Omental fat pad (tissue), 4 donors: ENCODE data around the gene DCXR. TPM values are rescaled to one million over a fixed set of nuclear protein-coding genes. Genes with fewer than 3 reads are reported as not detected.

Source experiments
- ATAC-seq: fragments of 150-250 bp; one replicate; pipeline ENCODE4 v1.9.1; 2016; ENCODE audit warnings: mild to moderate bottlenecking, moderate library complexity; ENCODE audit not compliant: low FRiP score
- DNase-seq: peaks from one replicate; pipeline ENCODE4 v3.0.0-alpha.2; 2019; ENCODE audit warnings: low spot score
- CTCF ChIP-seq, 3 donors: fragments of 450-650 bp; IDR thresholded peaks; one replicate each; pipeline ENCODE4 v1.5.1; 2016 to 2017; ENCODE audit warnings: antibody characterized with exemption in 3 of 3, mild to moderate bottlenecking in 3 of 3, moderate library complexity in 2 of 3
- total RNA-seq, 4 donors: library from RNA; depleted of rRNA; stranded (reverse); fragments of >200 nt; gene quantifications; one replicate each; pipeline ENCODE4 v1.1.0, GENCODE V29; 2016

Gene DCXR
- total RNA-seq, 4 donors from 2014 or later = 190 to 327 (median 225) TPM

- ATAC-seq = no peak
- no peak for DNase-seq
- TF ChIP-seq CTCF (IDR thresholded peaks at IDR 0.05) = no peak
Measured at GRCh38 chr17:82062984-82063368, 25.5 kb upstream of the DCXR start.

GRCh38 chr17:82062076-82062983 is 24.8 kb upstream of the DCXR start:
- ATAC-seq = no peak

GRCh38 chr17:82061047-82061925 is 23.8 kb upstream of the DCXR start:
- DNase-seq (no peak), ATAC-seq (no peak)
- TF ChIP-seq CTCF (IDR thresholded peaks at IDR 0.05) = no peak

More at GRCh38 chr17:82062076-82062983, 24.8 kb upstream of the DCXR start:
- no peak for TF ChIP-seq CTCF (IDR thresholded peaks at IDR 0.05)
- DNase-seq = no peak

GRCh38 chr17:82060614-82061013 is 23.1 kb upstream of the DCXR start:
- ATAC-seq (no peak), DNase-seq (no peak)
- TF ChIP-seq CTCF (IDR thresholded peaks at IDR 0.05) = no peak

GRCh38 chr17:82060001-82060380 is 22.5 kb upstream of the DCXR start:
- no peak for DNase-seq
- ATAC-seq = no peak
- no peak for TF ChIP-seq CTCF (IDR thresholded peaks at IDR 0.05)

- ATAC-seq (no peak), DNase-seq (no peak)
- no peak for TF ChIP-seq CTCF (IDR thresholded peaks at IDR 0.05)
Measured at GRCh38 chr17:82059272-82060000, 21.9 kb upstream of the DCXR start.
